Measurements from ENCODE around the gene THADA.

The THADA gene

GRCh38 chr2:43220229-43220751, 375.5 kb downstream of the THADA start:
- peaks cover 52% of the 10 kb centered on the region for H3K4me1 ChIP-seq (ENCODE audit: insufficient read depth, low read length)
- H3K4me2 ChIP-seq (ENCODE audit: insufficient read depth, low read length): peak overlapping the region; percentile 64
- H3K9ac ChIP-seq (ENCODE audit: low read depth, low read length): peak overlapping the region; percentile 96
- H3K27me3 ChIP-seq (ENCODE audit: insufficient read depth, low read length, poor library complexity): no peaks in the 10 kb centered on the region
- ATAC-seq (ENCODE audit: insufficient read depth, low read depth): no peak
- H3K79me2 ChIP-seq (ENCODE audit: insufficient read depth, low read length): peaks cover 69% of the 10 kb centered on the region
- DNase-seq: no peak
- H2AFZ ChIP-seq (ENCODE audit: low read depth, low read length): no peak overlapping the region
- peaks cover 47% of the 10 kb centered on the region for H3K36me3 ChIP-seq (ENCODE audit: insufficient read depth, low read length)
- H3K4me3 ChIP-seq (ENCODE audit: low read depth in 1 of 2, low read length in 2 of 2): peak overlapping the region; percentile 79 to 83; a peak in 3 of 4 replicates
- peak overlapping the region; percentile 99 for H3K27ac ChIP-seq (ENCODE audit: low read length)
- no peak for TF ChIP-seq CTCF (IDR thresholded peaks at IDR 0.05; ENCODE audit: borderline replicate concordance, extremely low read depth, low read length, poor library complexity, severe bottlenecking)
- TF ChIP-seq EZH2 (IDR thresholded peaks at IDR 0.05; ENCODE audit: borderline replicate concordance, low read depth, low read length, severe bottlenecking): no peak
- H3K9me3 ChIP-seq (ENCODE audit: insufficient read depth, low read length, severe bottlenecking): no peaks in the 10 kb centered on the region
- H4K20me1 ChIP-seq (ENCODE audit: insufficient read depth, low read length): peaks cover 37% of the 10 kb centered on the region

- Histone ChIP-seq H3K4me3 (ENCODE audit: low read depth in 1 of 2, low read length in 2 of 2) (peak overlapping the region; percentile 79 to 83; a peak in 3 of 4 replicates), H3K27me3 (ENCODE audit: insufficient read depth, low read length, poor library complexity) (no peaks in the 10 kb centered on the region), H3K27ac (ENCODE audit: low read length) (peak overlapping the region; percentile 99), H3K4me2 (ENCODE audit: insufficient read depth, low read length) (peak overlapping the region; percentile 64), H3K9ac (ENCODE audit: low read depth, low read length) (peak overlapping the region; percentile 96), H3K79me2 (ENCODE audit: insufficient read depth, low read length) (peaks cover 62% of the 10 kb centered on the region), H3K4me1 (ENCODE audit: insufficient read depth, low read length) (peaks cover 52% of the 10 kb centered on the region), H3K36me3 (ENCODE audit: insufficient read depth, low read length) (peaks cover 40% of the 10 kb centered on the region), H2AFZ (ENCODE audit: low read depth, low read length) (peak overlapping the region; percentile 54), H3K9me3 (ENCODE audit: insufficient read depth, low read length, severe bottlenecking) (no peaks in the 10 kb centered on the region), H4K20me1 (ENCODE audit: insufficient read depth, low read length) (peaks cover 30% of the 10 kb centered on the region)
- ATAC-seq (ENCODE audit: insufficient read depth, low read depth): peak; percentile 58
- TF ChIP-seq EZH2 (IDR thresholded peaks at IDR 0.05; ENCODE audit: borderline replicate concordance, low read depth, low read length, severe bottlenecking) (no peak), CTCF (IDR thresholded peaks at IDR 0.05; ENCODE audit: borderline replicate concordance, extremely low read depth, low read length, poor library complexity, severe bottlenecking) (peak; percentile 52)
- DNase-seq: peak; percentile 92
These were observed 376.2 kb downstream of the THADA start for GRCh38 chr2:43219383-43220228.

- H4K20me1 ChIP-seq (ENCODE audit: insufficient read depth, low read length): peaks cover 23% of the 10 kb centered on the region; the same call in 1 of the 2 replicates
- peaks cover 52% of the 10 kb centered on the region for H3K4me1 ChIP-seq (ENCODE audit: insufficient read depth, low read length)
- ATAC-seq (ENCODE audit: insufficient read depth, low read depth) (peak; percentile 2; the same call in 1 of the 3 replicates), DNase-seq (peak; percentile 62)
- peaks cover 54% of the 10 kb centered on the region for H3K79me2 ChIP-seq (ENCODE audit: insufficient read depth, low read length)
- no peaks in the 10 kb centered on the region for H3K27me3 ChIP-seq (ENCODE audit: insufficient read depth, low read length, poor library complexity)
- peak overlapping the region; percentile 64 for H3K4me2 ChIP-seq (ENCODE audit: insufficient read depth, low read length)
- H3K9ac ChIP-seq (ENCODE audit: low read depth, low read length): peak overlapping the region; percentile 96
- H3K9me3 ChIP-seq (ENCODE audit: insufficient read depth, low read length, severe bottlenecking): no peaks in the 10 kb centered on the region
- no peak for TF ChIP-seq CTCF (IDR thresholded peaks at IDR 0.05; ENCODE audit: borderline replicate concordance, extremely low read depth, low read length, poor library complexity, severe bottlenecking)
- no peak for TF ChIP-seq EZH2 (IDR thresholded peaks at IDR 0.05; ENCODE audit: borderline replicate concordance, low read depth, low read length, severe bottlenecking)
- peak overlapping the region; percentile 99 for H3K27ac ChIP-seq (ENCODE audit: low read length)
- H3K4me3 ChIP-seq (ENCODE audit: low read depth in 1 of 2, low read length in 2 of 2): peak overlapping the region in 1 of 2 experiments; percentile 83; a peak in 2 of 4 replicates
- H2AFZ ChIP-seq (ENCODE audit: low read depth, low read length): no peak overlapping the region; the same call in 1 of the 2 replicates
- peaks cover 32% of the 10 kb centered on the region for H3K36me3 ChIP-seq (ENCODE audit: insufficient read depth, low read length)
These were observed 377.0 kb downstream of the THADA start for GRCh38 chr2:43218702-43219382.
